ENCODE data around the gene NQO2. TPM values are rescaled to one million over a fixed set of nuclear protein-coding genes. Genes with fewer than 3 reads are reported as not detected.

The NQO2 gene
- total and polyA plus RNA-seq, 7 experiments from 2014 or later, result 8.1 to 52.0 (median 26.2) TPM

GRCh38 chr6:3011158-3011557, 11.5 kb downstream of the NQO2 start:
- H3K36me3 Mint-ChIP-seq, result peaks cover 31 to 88% (median 77%) of the 10 kb centered on the region in 5 donors
- H3K4me1 Mint-ChIP-seq, result peaks cover 0 to 10% (median 0%) of the 10 kb centered on the region in 7 donors
- ChIA-PET CTCF (interaction anchor here (0.7 kb wide), 1 partner anchor 221 kb away, joined by 3 read pairs; no protein-coding TSS in a partner anchor), POLR2A (interaction anchor here (1.0 to 2.1 kb wide), 2 partner anchors 10 to 12 kb away, joined by 3 to 5 read pairs; no protein-coding TSS in a partner anchor)
- DNase-seq (no peak), ATAC-seq (no peak)
- Histone ChIP-seq H3K27ac (ENCODE audit: low read depth, low read length) (no peak overlapping the region), H3K4me3 (ENCODE audit: low read length) (no peak overlapping the region), H3K27me3 (ENCODE audit: control insufficient read depth in 2 of 2, insufficient read depth in 2 of 2, low read length in 2 of 2) (no peaks in the 10 kb centered on the region), H3K9me3 (ENCODE audit: control insufficient read depth in 2 of 3, low read length in 3 of 3) (peaks cover 0 to 20% (median 6%) of the 10 kb centered on the region in 3 experiments), H3K36me3 (ENCODE audit: control insufficient read depth in 2 of 3, insufficient read depth in 3 of 3, low read length in 3 of 3) (peaks cover 0 to 54% (median 11%) of the 10 kb centered on the region in 3 experiments), H3K4me1 (ENCODE audit: control insufficient read depth in 2 of 2, insufficient read depth in 2 of 2, low read length in 2 of 2) (no peaks in the 10 kb centered on the region)
- intact Hi-C loops (cut with micrococcal nuclease), result no loop called here
- no peaks in the 10 kb centered on the region for H3K27me3 Mint-ChIP-seq
- no peak overlapping the region for H3K27ac Mint-ChIP-seq
- H3K9me3 Mint-ChIP-seq, result peaks cover 0 to 42% (median 19%) of the 10 kb centered on the region in 11 donors
- no peak overlapping the region for H3K4me3 Mint-ChIP-seq

- H3K27ac Mint-ChIP-seq, result no peak overlapping the region
- no peak overlapping the region for H3K4me3 Mint-ChIP-seq
- H3K4me1 ChIP-seq (ENCODE audit: control insufficient read depth in 2 of 2, insufficient read depth in 2 of 2, low read length in 2 of 2), result no peaks in the 10 kb centered on the region
- H3K36me3 Mint-ChIP-seq, result peaks cover 30 to 85% (median 74%) of the 10 kb centered on the region in 5 donors
- peaks cover 0 to 20% (median 6%) of the 10 kb centered on the region in 3 experiments for H3K9me3 ChIP-seq (ENCODE audit: control insufficient read depth in 2 of 3, low read length in 3 of 3)
- CTCF ChIA-PET, result interaction anchor here (0.7 kb wide), 1 partner anchor 221 kb away, joined by 3 read pairs; no protein-coding TSS in a partner anchor
- peaks cover 0 to 9% (median 0%) of the 10 kb centered on the region in 7 donors for H3K4me1 Mint-ChIP-seq
- no peak overlapping the region for H3K27ac ChIP-seq (ENCODE audit: low read depth, low read length)
- peaks cover 0 to 53% (median 8%) of the 10 kb centered on the region in 3 experiments for H3K36me3 ChIP-seq (ENCODE audit: control insufficient read depth in 2 of 3, insufficient read depth in 3 of 3, low read length in 3 of 3)
- H3K9me3 Mint-ChIP-seq, result peaks cover 0 to 42% (median 19%) of the 10 kb centered on the region in 11 donors
- intact Hi-C loops (cut with micrococcal nuclease), result no loop called here
- ATAC-seq, result no peak
- H3K27me3 Mint-ChIP-seq, result no peaks in the 10 kb centered on the region
- POLR2A ChIA-PET, result interaction anchor here (1.0 to 2.1 kb wide), 2 partner anchors 11 kb away, joined by 3 to 5 read pairs; no protein-coding TSS in a partner anchor
- H3K4me3 ChIP-seq (ENCODE audit: low read length), result no peak overlapping the region
- no peak for DNase-seq
- H3K27me3 ChIP-seq (ENCODE audit: control insufficient read depth in 2 of 2, insufficient read depth in 2 of 2, low read length in 2 of 2), result no peaks in the 10 kb centered on the region
These were observed 11.9 kb downstream of the NQO2 start for GRCh38 chr6:3011592-3011991.

- Histone ChIP-seq H3K4me3 (ENCODE audit: low read length) (no peak overlapping the region), H3K9me3 (ENCODE audit: control insufficient read depth in 2 of 3, low read length in 3 of 3) (peaks cover 0 to 20% (median 6%) of the 10 kb centered on the region in 3 experiments), H3K4me1 (ENCODE audit: control insufficient read depth in 2 of 2, insufficient read depth in 2 of 2, low read length in 2 of 2) (no peaks in the 10 kb centered on the region), H3K36me3 (ENCODE audit: control insufficient read depth in 2 of 3, insufficient read depth in 3 of 3, low read length in 3 of 3) (peaks cover 0 to 55% (median 8%) of the 10 kb centered on the region in 3 experiments), H3K27me3 (ENCODE audit: control insufficient read depth in 2 of 2, insufficient read depth in 2 of 2, low read length in 2 of 2) (no peaks in the 10 kb centered on the region), H3K27ac (ENCODE audit: low read depth, low read length) (no peak overlapping the region)
- Mint-ChIP-seq H3K36me3 (peaks cover 27 to 83% (median 69%) of the 10 kb centered on the region in 5 donors), H3K9me3 (peaks cover 0 to 42% (median 19%) of the 10 kb centered on the region in 11 donors), H3K27ac (peak overlapping the region in 1 of 9 donors; percentile 6), H3K27me3 (no peaks in the 10 kb centered on the region), H3K4me3 (no peak overlapping the region), H3K4me1 (peaks cover 0 to 11% (median 0%) of the 10 kb centered on the region in 7 donors)
- peak; percentile 84 for ATAC-seq
- DNase-seq, result no peak
- intact Hi-C loops (cut with micrococcal nuclease), result no loop called here
- CTCF ChIA-PET, result no interaction called here
- POLR2A ChIA-PET, result interaction anchor here (1.2 kb wide), 1 partner anchor 11 kb away, joined by 4 read pairs; no protein-coding TSS in a partner anchor
These were observed 13.8 kb downstream of the NQO2 start for GRCh38 chr6:3013486-3013885.

- POLR2A ChIA-PET, result interaction anchor here (0.6 to 1.2 kb wide), 2 partner anchors 12 to 26 kb away, joined by 3 to 4 read pairs; no protein-coding TSS in a partner anchor
- peaks cover 0 to 55% (median 8%) of the 10 kb centered on the region in 3 experiments for H3K36me3 ChIP-seq (ENCODE audit: control insufficient read depth in 2 of 3, insufficient read depth in 3 of 3, low read length in 3 of 3)
- no peak for ATAC-seq
These were observed 14.4 kb downstream of the NQO2 start for GRCh38 chr6:3013901-3014674.

GRCh38 chr6:3014675-3015066, 15.0 kb downstream of the NQO2 start:
- H3K36me3 Mint-ChIP-seq, result peaks cover 24 to 76% (median 58%) of the 10 kb centered on the region in 5 donors
- CTCF ChIA-PET, result no interaction called here

More at GRCh38 chr6:3013901-3014674, 14.4 kb downstream of the NQO2 start:
- CTCF ChIA-PET, result interaction anchor here (0.5 to 0.6 kb wide), 3 partner anchors 46 to 264 kb away, joined by 3 read pairs; no protein-coding TSS in a partner anchor
- Histone ChIP-seq H3K27me3 (ENCODE audit: control insufficient read depth in 2 of 2, insufficient read depth in 2 of 2, low read length in 2 of 2) (no peaks in the 10 kb centered on the region), H3K27ac (ENCODE audit: low read depth, low read length) (no peak overlapping the region), H3K9me3 (ENCODE audit: control insufficient read depth in 2 of 3, low read length in 3 of 3) (peaks cover 0 to 20% (median 6%) of the 10 kb centered on the region in 3 experiments), H3K4me3 (ENCODE audit: low read length) (no peak overlapping the region), H3K4me1 (ENCODE audit: control insufficient read depth in 2 of 2, insufficient read depth in 2 of 2, low read length in 2 of 2) (no peaks in the 10 kb centered on the region)
- peaks cover 0 to 42% (median 19%) of the 10 kb centered on the region in 11 donors for H3K9me3 Mint-ChIP-seq
- DNase-seq, result no peak
- H3K27me3 Mint-ChIP-seq, result no peaks in the 10 kb centered on the region
- H3K4me3 Mint-ChIP-seq, result no peak overlapping the region
- H3K27ac Mint-ChIP-seq, result no peak overlapping the region
- H3K4me1 Mint-ChIP-seq, result peaks cover 0 to 12% (median 0%) of the 10 kb centered on the region in 7 donors
- peaks cover 27 to 78% (median 64%) of the 10 kb centered on the region in 5 donors for H3K36me3 Mint-ChIP-seq
- intact Hi-C loops (cut with micrococcal nuclease), result no loop called here

GRCh38 chr6:3015144-3015543, 15.4 kb downstream of the NQO2 start:
- no peak overlapping the region for H3K4me3 Mint-ChIP-seq
- no peak for DNase-seq
- no peaks in the 10 kb centered on the region for H3K27me3 ChIP-seq (ENCODE audit: control insufficient read depth in 2 of 2, insufficient read depth in 2 of 2, low read length in 2 of 2)
- intact Hi-C loops (cut with micrococcal nuclease), result no loop called here
- peaks cover 0 to 16% (median 0%) of the 10 kb centered on the region in 7 donors for H3K4me1 Mint-ChIP-seq
- ATAC-seq, result no peak
- peaks cover 22 to 76% (median 58%) of the 10 kb centered on the region in 5 donors for H3K36me3 Mint-ChIP-seq
- H3K27ac ChIP-seq (ENCODE audit: low read depth, low read length), result no peak overlapping the region
- no peak overlapping the region for H3K27ac Mint-ChIP-seq
- H3K4me3 ChIP-seq (ENCODE audit: low read length), result no peak overlapping the region
- peaks cover 0 to 53% (median 6%) of the 10 kb centered on the region in 3 experiments for H3K36me3 ChIP-seq (ENCODE audit: control insufficient read depth in 2 of 3, insufficient read depth in 3 of 3, low read length in 3 of 3)
- peaks cover 0 to 31% (median 19%) of the 10 kb centered on the region in 11 donors for H3K9me3 Mint-ChIP-seq
- H3K9me3 ChIP-seq (ENCODE audit: control insufficient read depth in 2 of 3, low read length in 3 of 3), result peaks cover 0 to 20% (median 6%) of the 10 kb centered on the region in 3 experiments
- H3K4me1 ChIP-seq (ENCODE audit: control insufficient read depth in 2 of 2, insufficient read depth in 2 of 2, low read length in 2 of 2), result no peaks in the 10 kb centered on the region
- ChIA-PET CTCF (no interaction called here), POLR2A (interaction anchor here (1.0 kb wide), 1 partner anchor 11 kb away, joined by 3 read pairs; no protein-coding TSS in a partner anchor)
- no peaks in the 10 kb centered on the region for H3K27me3 Mint-ChIP-seq

More at GRCh38 chr6:3014675-3015066, 15.0 kb downstream of the NQO2 start:
- Histone ChIP-seq H3K4me1 (ENCODE audit: control insufficient read depth in 2 of 2, insufficient read depth in 2 of 2, low read length in 2 of 2) (no peaks in the 10 kb centered on the region), H3K27ac (ENCODE audit: low read depth, low read length) (no peak overlapping the region), H3K36me3 (ENCODE audit: control insufficient read depth in 2 of 3, insufficient read depth in 3 of 3, low read length in 3 of 3) (peaks cover 0 to 53% (median 8%) of the 10 kb centered on the region in 3 experiments), H3K4me3 (ENCODE audit: low read length) (no peak overlapping the region), H3K27me3 (ENCODE audit: control insufficient read depth in 2 of 2, insufficient read depth in 2 of 2, low read length in 2 of 2) (no peaks in the 10 kb centered on the region), H3K9me3 (ENCODE audit: control insufficient read depth in 2 of 3, low read length in 3 of 3) (peaks cover 0 to 20% (median 6%) of the 10 kb centered on the region in 3 experiments)
- intact Hi-C loops (cut with micrococcal nuclease), result no loop called here
- no peak for ATAC-seq
- no peak for DNase-seq
- POLR2A ChIA-PET, result interaction anchor here (0.6 to 1.2 kb wide), 2 partner anchors 13 to 25 kb away, joined by 3 to 4 read pairs; no protein-coding TSS in a partner anchor
- Mint-ChIP-seq H3K4me3 (no peak overlapping the region), H3K27ac (no peak overlapping the region), H3K9me3 (peaks cover 0 to 36% (median 19%) of the 10 kb centered on the region in 11 donors), H3K27me3 (no peaks in the 10 kb centered on the region), H3K4me1 (peaks cover 0 to 16% (median 0%) of the 10 kb centered on the region in 7 donors)
